GM12891 (cell line): ENCODE measurements around the gene MXI1.

Source experiments
- POLR2A ChIP-seq: IDR thresholded peaks from 2 replicates; pipeline ENCODE4 v1.6.1; 2011; ENCODE audit warnings: low read depth, low read length, control low read depth
- POLR2AphosphoS5 ChIP-seq: IDR thresholded peaks from 2 replicates; pipeline ENCODE4 v1.6.1; 2011; ENCODE audit warnings: low read depth, low read length, control low read depth
- POU2F2 ChIP-seq: IDR thresholded peaks from 2 replicates; pipeline ENCODE4 v1.6.1; 2011; ENCODE audit warnings: low read depth, mild to moderate bottlenecking, control low read depth, low read length, moderate library complexity
- TAF1 ChIP-seq: IDR thresholded peaks from 2 replicates; pipeline ENCODE4 v1.6.1; 2011; ENCODE audit warnings: low read depth, low read length, control low read depth

GRCh38 chr10:110169586-110169985 is 37.8 kb upstream of the MXI1 start:
- TF ChIP-seq POLR2A (no peak), POLR2AphosphoS5 (no peak), POU2F2 (no peak), TAF1 (no peak)
